ENCODE measurements around the gene PRPS2.

- TF ChIP-seq CTCF (IDR thresholded peaks at IDR 0.05; ENCODE audit: extremely low read depth in 1 of 2, insufficient read depth in 1 of 2, low read depth in 1 of 2, low read length in 2 of 2) (no peak), POLR2A (IDR thresholded peaks at IDR 0.05; ENCODE audit: low read depth, low read length) (no peak), EZH2 (IDR thresholded peaks at IDR 0.05; ENCODE audit: borderline replicate concordance, low read depth, low read length, severe bottlenecking) (no peak), MAX (IDR thresholded peaks at IDR 0.05; ENCODE audit: insufficient read depth, insufficient read length) (no peak), JUN (IDR thresholded peaks at IDR 0.05; ENCODE audit: borderline replicate concordance, insufficient read depth, insufficient read length, low read depth) (no peak), POLR2AphosphoS5 (IDR thresholded peaks at IDR 0.05; ENCODE audit: insufficient read depth, low read depth, low read length) (no peak), FOS (IDR thresholded peaks at IDR 0.05; ENCODE audit: borderline replicate concordance, insufficient read depth, low read length) (no peak), MYC (IDR thresholded peaks at IDR 0.05; ENCODE audit: low read depth, low read length) (no peak)
These were observed 13.4 kb downstream of the PRPS2 start for GRCh38 chrX:12804655-12805054.

Measured in endothelial cell of umbilical vein (primary cell).